ENCODE results near the gene RIN3.
"Not testable (repeated sequence)": the region's sequence is repeated elsewhere in the genome, so short reads cannot be mapped to it uniquely, and the experiment has no call there.

Gene RIN3

DNA sequence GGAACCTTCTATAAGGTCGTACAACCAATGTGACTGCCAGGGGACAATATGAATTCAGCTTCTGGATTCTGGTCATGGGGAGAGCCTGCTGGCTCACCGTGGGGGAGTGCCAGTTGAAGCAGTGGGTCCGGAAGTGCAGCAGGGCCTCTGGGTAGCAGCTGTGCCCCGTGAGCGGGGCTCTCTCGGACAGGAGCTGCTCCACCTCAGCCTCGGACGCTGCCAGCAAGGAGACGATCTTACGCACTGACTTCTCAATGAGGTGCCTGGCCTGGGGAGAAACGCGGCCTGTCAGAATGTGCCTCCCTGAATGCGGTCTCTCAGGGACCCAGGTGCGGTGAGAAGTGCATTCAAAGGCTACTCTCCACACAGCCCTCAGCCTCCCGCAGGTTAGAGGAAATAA, 192.8 kb downstream of the RIN3 start:
- TF ChIP-seq, protein P1, sequence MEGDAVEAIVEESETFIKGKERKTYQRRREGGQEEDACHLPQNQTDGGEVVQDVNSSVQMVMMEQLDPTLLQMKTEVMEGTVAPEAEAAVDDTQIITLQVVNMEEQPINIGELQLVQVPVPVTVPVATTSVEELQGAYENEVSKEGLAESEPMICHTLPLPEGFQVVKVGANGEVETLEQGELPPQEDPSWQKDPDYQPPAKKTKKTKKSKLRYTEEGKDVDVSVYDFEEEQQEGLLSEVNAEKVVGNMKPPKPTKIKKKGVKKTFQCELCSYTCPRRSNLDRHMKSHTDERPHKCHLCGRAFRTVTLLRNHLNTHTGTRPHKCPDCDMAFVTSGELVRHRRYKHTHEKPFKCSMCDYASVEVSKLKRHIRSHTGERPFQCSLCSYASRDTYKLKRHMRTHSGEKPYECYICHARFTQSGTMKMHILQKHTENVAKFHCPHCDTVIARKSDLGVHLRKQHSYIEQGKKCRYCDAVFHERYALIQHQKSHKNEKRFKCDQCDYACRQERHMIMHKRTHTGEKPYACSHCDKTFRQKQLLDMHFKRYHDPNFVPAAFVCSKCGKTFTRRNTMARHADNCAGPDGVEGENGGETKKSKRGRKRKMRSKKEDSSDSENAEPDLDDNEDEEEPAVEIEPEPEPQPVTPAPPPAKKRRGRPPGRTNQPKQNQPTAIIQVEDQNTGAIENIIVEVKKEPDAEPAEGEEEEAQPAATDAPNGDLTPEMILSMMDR (IDR thresholded peaks at IDR 0.05; ENCODE audit: low read depth, low read length, missing control alignments) = no peak
- DNase-seq (ENCODE audit: low read depth) = no peak
- H3K4me3 ChIP-seq (ENCODE audit: low read depth, low read length) = no peak overlapping the region

DNA sequence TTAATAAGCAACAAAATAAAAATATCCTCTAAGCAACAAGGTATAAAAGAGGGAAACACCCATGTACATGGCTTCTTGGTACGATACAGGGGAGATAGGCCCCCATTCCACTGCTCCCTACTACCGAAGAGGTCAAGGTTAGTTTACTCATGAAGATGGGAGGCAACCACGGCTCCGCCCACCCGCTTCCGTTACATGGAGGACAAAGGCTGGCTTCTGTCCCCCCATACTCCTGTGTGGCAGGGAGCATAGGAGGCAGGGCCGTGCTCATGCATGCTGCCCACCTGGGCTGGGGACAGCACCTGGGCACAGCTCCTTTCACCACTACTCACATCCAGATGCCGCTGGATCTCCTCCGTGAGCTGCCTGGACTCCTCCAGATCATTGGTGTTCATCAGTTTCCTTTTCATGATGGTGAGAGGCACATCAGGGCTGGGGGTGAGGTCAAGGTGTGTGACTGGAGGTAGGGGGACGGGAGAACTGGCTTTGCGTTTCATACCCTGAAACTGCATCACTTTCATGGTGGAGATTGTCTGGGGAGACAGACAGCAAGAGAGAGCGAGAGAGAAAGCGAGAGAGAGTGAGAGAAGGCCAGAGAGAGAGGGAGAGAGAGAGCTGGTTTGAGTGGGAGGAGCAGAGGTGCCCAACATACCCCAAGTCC, 195.9 kb downstream of the RIN3 start:
- TF ChIP-seq, protein P1 (IDR thresholded peaks at IDR 0.05; ENCODE audit: low read depth, low read length, missing control alignments) = no peak
- no peak overlapping the region for H3K4me3 ChIP-seq (ENCODE audit: low read depth, low read length)
- DNase-seq (ENCODE audit: low read depth) = no peak

DNA sequence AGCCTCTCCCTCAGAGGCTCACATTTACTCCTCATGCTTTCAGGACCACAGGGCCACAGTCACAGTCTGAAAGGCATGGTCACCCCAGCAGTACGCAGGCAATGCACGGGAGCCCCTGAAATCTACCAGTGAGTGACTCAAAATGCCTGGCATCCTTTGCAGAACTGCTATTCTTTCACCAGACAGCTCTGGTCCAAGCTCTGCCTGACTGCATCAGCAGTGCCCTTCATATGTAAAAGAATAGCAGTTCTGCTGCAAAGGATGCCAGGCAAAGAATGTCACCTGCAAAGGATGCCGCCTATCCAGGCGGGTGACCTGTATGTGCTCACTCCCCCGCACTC, 196.4 kb downstream of the RIN3 start:
- no peak for DNase-seq (ENCODE audit: low read depth)
- TF ChIP-seq, protein P1 (IDR thresholded peaks at IDR 0.05; ENCODE audit: low read depth, low read length, missing control alignments) = no peak
- no peak overlapping the region for H3K4me3 ChIP-seq (ENCODE audit: low read depth, low read length)

DNA sequence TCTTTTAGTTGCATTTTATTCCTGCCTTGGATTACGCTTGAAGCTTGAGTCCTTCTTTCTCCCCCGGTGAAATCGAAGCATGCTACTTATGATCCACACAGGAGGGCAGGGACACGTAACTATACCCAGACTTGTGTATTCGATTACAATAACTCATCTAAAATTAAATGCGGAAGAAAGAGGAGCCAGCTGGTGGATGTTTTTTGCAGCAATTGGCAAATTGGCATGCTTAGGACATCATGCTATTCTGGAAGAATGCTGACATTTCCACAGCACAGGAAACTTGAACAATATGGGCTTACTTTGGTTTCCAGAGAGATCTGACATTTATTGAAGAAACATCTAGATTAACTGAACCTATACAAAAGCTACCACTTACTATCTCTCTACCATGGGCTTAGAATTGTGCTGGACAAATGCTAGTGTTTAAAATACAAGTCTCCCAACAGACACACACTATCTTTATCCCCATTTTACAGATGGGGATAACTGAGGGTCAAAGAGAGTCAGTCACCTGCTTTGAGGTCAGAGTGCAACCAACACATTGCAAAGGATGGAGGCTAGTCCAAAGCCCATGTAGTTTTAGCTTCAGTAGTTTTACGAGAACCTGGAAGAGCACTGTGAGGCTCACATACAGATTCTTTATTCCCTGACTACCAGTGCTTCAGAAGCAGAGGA, 198.5 kb downstream of the RIN3 start:
- H3K4me3 ChIP-seq (ENCODE audit: low read depth, low read length) = no peak overlapping the region
- no peak for DNase-seq (ENCODE audit: low read depth)
- TF ChIP-seq, protein P1 (IDR thresholded peaks at IDR 0.05; ENCODE audit: low read depth, low read length, missing control alignments) = no peak

DNA sequence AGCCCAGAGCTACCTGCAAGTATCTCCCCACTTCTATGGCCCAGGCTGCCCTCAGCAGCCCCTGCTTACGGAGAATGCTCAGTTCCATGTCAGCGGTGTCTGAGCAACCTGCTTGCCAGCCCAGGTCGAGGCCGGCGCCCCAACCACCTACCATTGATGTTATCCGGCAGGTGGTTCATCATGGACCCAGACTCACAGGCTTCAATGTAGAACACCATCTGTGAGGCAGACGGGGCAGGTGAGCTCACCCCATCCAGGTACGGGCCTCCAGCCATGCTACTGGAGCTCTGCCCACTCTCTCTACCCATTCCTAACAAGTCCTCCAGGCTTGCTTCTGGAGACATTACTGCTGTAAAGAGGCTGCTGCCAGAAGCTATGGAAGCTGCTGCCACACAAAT, 199.1 kb downstream of the RIN3 start:
- H3K4me3 ChIP-seq (ENCODE audit: low read depth, low read length) = no peak overlapping the region
- TF ChIP-seq, protein P1 (IDR thresholded peaks at IDR 0.05; ENCODE audit: low read depth, low read length, missing control alignments) = no peak
- no peak for DNase-seq (ENCODE audit: low read depth)

DNA sequence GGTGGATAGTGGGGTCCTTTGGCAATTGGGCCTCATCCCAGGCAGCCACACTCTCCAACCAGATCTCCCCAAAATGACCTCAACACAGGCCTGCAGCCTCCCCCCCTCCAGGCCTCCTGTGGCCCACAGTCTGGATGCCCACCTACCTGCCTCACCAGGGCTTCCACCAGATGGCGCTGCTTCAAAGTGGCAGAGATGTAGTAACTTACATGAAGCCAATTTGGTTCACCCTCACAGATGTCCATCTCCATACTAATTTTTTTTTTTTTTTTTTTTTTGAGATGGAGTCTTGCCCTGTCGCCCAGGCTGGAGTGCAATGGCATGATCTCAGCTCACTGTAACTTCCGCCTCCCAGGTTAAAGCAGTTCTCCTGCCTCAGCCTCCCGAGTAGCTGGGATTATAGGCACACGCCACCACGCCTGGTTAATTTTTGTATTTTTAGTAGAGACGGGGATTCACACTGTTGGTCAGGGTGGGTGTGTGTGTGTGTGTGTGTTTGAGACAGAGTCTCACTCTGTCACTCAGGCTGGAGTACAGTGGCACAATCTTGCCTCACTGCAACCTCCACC, 201.2 kb downstream of the RIN3 start:
- peak; percentile 37 for DNase-seq (ENCODE audit: low read depth)
- not testable (repeated sequence) for H3K4me3 ChIP-seq (ENCODE audit: low read depth, low read length)
- TF ChIP-seq, protein P1 (IDR thresholded peaks at IDR 0.05; ENCODE audit: low read depth, low read length, missing control alignments) = peak; percentile 78
